Non-pigmented ciliary epithelial cell (primary cell): ENCODE measurements around the gene DOK4.
"Not testable (repeated sequence)": the region's sequence is repeated elsewhere in the genome, so short reads cannot be mapped to it uniquely, and the experiment has no call there.

Experiments
- DNase-seq: peaks from one replicate; pipeline ENCODE4 v3.0.0-alpha.2; 2010; ENCODE audit warnings: low read depth

The DOK4 gene

DNA sequence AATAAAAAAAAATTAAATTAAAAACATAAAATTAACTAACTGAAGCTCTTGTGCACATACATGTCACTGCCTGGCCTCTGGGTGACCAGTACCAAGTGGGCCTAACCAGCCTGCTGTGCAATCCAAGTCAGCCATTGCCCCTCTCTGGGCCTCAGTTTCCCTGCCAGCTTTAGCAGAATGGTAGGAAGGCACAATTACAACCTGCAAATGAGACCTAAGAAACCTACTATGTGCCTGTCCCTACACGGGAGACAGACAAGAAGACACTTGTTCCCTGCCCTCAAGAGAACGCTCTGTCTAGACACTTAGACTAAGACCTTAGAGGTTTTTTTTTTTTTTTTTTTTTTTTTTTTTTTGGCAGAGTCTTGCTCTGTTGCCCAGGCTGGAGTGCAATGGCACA, 40.8 kb downstream of the DOK4 start:
- DNase-seq = no peak

- DNase-seq = no peak
Measured at GRCh38 chr16:57444711-57445110, 41.6 kb downstream of the DOK4 start.

- not testable (repeated sequence) for DNase-seq
Measured at GRCh38 chr16:57440551-57440950, 45.7 kb downstream of the DOK4 start.

DNA sequence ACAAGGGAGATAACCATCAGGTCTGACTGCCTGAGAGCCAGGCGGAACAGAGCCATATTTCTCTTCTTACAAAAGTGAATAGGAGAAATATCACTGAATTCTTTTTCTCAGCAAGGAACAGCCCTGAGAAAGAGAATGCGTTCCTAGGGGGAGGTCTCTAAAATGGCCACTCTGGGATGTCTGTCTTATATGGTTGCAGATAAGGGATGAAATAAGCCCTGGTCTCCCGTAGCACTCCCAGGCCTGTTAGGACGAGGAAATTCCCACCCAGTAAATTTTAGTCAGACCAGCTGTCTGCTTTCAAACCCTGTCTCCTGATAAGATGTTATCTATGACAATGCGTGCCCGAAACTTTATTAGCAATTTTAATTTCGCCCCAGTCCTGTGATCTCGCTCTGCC, 46.3 kb downstream of the DOK4 start:
- not testable (repeated sequence) for DNase-seq

- no peak for DNase-seq
Measured at GRCh38 chr16:57435838-57436237, 50.5 kb downstream of the DOK4 start.

DNA sequence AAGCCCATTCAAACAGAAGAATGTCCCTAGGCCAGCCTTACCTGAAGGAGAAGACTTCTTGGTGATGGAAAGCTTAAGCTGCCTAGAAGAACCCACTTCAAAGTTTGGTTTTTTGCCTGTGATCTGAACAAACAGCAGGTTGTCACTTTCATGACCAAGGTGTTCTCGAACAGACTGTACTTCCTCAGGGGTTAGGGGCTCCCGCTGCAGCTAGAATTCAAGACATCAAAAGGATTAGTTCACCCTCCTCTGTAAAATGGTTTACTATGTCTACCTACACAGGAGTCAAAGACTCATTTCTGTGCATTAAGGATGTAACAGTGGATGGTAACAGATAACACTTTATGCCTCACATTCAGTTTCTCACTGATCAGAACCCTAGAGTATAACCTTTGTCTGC, 52.3 kb downstream of the DOK4 start:
- no peak for DNase-seq

GRCh38 chr16:57432989-57433388, 53.3 kb downstream of the DOK4 start:
- no peak for DNase-seq

- DNase-seq = no peak
Measured at GRCh38 chr16:57432505-57432904, 53.8 kb downstream of the DOK4 start.

GRCh38 chr16:57430955-57431354, 55.3 kb downstream of the DOK4 start:
- no peak for DNase-seq

DNA sequence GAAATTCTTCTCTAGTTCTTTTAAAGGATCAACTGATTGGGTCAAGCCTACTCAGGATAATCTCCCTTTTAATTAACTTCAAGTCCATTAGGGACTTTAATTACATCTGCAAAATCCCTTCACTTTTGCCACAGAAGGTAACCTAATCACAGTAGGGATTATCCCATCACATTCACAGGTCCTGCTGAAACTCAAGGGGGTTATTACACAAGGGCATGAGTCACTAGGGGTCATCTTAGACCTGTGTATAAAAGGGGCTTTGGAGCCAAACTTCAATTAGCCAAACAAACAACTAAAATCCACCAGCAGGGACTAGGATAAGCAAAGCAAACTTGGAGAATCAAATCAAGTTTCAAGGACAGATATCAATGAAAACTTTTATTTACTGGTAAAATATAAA, 58.5 kb downstream of the DOK4 start:
- DNase-seq = no peak

DNA sequence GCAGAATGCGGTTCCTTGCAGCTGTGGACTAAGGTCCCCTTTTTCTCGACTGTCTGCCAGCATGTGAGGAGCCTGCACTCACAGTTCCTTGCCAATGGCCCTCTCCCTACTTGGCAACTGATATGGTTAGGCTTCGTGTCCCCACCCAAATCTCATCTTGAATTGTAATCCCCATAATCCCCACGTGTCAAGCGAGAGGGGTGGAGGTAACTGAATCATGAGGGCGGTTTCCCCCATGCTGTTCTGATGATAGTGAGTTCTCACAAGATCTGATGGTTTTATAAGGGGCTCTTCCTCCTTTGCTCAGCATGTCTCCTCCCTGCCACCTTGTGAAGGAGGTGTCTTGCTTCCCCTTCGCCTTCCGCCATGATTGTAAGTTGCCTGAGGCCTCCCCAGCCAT, 59.0 kb downstream of the DOK4 start:
- DNase-seq = no peak

DNA sequence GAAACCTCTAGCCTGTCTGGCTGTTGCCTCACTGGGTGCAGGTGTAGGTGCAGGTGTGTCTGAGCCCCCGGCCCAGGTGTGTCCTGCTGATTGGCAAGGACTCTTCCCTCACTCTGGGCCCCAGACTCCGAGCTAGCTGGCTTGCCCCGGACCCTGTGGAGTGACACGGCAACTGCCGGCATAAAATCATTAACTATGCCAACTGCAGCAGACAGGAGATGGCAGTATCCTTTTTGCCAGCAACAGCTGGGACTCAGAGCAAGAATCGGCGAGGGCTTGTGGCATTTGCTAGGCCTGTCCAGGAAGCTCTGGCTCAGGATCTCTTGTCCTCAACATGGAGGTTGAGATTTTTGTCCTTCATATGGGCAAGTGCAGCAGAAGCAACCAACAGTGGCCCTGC, 59.9 kb downstream of the DOK4 start:
- DNase-seq = no peak

DNA sequence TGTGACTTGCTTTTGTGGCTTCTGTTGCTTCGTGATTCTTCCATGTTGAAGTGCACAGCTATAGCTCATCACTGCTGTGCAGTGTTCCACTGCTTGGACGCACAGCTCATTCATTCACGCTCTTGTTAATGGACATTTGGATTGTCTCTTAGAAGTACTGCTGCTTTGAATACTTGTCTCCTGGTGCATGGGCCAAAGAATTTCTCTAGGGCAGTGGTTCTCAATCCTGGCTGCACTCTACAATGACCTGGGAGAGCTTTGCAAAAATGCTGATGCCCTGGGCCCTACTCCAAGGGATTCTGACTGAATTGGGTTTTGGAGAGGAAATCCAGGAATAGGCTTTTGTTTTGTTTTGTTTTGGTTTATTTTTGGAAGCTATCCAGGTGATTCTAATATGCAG, 61.7 kb downstream of the DOK4 start:
- DNase-seq = no peak

DNA sequence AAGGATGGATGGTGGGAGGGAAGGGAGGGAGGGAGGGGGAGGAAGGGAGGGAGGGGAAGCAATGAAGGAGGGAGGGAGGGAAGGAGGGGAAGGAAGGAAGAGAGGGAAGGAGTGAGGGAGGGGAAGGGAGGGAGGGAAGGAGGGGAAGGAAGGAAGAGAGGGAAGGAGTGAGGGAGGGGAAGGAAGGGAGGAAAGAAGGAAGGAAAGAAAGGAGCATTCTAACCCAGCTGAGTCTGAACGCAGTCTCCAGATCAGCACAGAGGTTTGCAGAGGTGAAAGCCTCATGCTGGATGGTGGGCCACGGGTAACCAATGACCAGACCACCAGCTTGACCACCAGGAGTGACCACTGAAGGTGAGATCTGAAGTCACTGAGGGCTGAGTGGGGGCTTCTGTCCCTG, 63.1 kb downstream of the DOK4 start:
- no peak for DNase-seq

DNA sequence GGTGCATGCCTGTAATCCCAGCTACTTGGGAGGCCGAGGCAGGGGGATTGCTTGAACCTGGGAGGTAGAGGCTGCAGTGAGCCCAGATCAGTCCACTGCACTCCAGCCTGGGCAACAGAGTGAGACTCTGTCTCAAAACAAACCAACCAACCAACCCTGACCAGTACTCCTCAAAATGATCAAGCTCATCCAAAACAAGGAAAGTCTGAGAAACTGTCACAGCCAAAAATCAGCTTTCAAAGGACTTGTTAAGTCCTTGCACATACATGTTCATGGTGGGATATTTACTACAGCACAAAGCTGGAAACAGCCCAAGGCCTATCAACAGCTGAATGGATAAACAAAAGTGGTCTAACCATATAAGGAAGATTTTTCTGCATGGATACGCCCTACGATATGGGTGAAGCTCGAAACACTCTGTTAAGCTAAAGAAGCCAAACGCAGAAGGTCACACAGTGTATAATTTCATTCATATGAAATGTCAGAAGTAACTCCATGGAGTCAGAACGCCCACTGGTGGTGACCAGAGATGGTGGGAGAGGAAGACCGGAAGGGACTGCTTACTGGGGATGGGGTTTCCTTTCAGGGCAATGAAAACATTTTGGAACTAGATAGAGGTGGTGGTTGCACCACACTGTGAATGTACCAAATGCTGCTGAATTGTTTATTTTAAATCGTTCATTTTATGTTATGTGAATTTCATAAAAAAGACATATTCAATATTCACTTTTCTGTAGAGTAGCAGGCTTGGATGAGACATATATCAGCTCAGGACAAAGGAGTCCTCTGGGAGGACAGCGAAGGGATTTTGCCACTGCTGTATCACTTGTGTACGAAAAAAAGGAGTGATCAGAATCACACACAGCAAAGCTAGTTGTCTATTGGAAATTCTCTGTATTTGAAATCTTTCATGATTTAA, 64.0 kb downstream of the DOK4 start:
- peak; percentile 23 for DNase-seq
